ENCODE data around the gene SLC16A2.

Gene SLC16A2

DNA sequence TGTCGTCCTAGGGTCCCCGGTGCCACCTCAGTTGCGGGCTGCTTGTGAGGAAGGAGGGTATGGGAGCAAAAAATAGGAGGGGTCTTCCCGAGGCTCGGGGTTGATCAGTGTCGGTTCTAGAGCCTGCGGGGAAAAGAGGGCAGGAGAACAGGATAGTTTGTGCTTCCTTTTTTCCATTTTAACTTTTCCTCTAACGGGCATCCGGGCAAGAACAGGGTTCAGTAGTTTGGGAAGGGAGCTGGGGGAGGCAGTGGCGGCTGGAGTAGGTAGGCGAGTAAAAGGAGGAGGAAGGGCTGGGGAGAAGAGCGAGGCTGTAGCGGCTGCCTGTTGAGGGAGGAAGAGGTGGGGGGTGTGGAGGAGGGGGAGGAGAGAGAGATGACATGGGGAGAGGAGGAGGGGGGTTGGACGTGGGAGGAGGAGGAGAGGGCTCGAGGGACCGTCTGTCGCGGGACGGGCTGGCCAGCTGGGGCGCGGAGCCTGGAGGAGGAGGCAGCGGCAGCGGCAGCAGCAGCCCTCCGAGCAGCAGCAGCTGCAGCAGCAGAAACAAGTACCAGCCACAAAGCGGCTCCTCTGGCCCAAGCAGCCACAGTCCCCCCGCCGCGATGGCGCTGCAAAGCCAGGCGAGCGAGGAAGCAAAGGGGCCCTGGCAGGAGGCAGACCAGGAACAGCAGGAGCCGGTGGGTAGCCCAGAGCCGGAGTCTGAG is at the start of gene SLC16A2:
TSS of gene SLC16A2 (plus strand) at position 458 of the 704 bp plus-strand sequence. CDS start at position 603, 145 bp downstream.
- DNase-seq, result peak; percentile 82
- in situ Hi-C loops (cut with MboI; ENCODE audit: low pct_unique_long_range_greater_than_20kb, low sequenced_read_pairs), result no loop called here

- DNase-seq, result no peak
- in situ Hi-C loops (cut with MboI; ENCODE audit: low pct_unique_long_range_greater_than_20kb, low sequenced_read_pairs), result no loop called here
These were observed 49.0 kb upstream of the SLC16A2 start for GRCh38 chrX:74372272-74372671.

- in situ Hi-C loops (cut with MboI; ENCODE audit: low pct_unique_long_range_greater_than_20kb, low sequenced_read_pairs), result no loop called here
- DNase-seq, result no peak
These were observed 44.0 kb upstream of the SLC16A2 start for GRCh38 chrX:74377282-74377681.

DNA sequence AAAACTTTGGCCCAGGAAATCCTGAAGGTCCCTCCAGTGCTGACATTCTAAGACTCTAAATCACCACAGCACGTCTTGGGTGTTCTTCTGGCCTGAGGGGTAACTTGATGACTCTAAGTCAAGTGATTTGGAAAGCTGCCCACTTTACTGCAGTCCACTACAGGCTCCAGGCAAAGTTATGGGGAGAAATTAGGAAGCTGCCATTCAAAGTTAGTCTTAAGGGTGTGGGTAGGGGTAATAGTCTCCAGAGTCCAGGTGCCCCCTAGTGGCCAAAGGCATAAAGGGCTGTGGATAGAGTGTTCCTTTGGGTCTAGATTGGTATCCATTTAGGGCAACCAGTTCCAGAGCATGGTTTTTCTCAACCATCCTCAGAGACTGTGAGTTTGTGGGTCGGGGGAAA is 38.7 kb upstream of the SLC16A2 start:
- peak; percentile 86 for DNase-seq
- in situ Hi-C loops (cut with MboI; ENCODE audit: low pct_unique_long_range_greater_than_20kb, low sequenced_read_pairs), result no loop called here

DNA sequence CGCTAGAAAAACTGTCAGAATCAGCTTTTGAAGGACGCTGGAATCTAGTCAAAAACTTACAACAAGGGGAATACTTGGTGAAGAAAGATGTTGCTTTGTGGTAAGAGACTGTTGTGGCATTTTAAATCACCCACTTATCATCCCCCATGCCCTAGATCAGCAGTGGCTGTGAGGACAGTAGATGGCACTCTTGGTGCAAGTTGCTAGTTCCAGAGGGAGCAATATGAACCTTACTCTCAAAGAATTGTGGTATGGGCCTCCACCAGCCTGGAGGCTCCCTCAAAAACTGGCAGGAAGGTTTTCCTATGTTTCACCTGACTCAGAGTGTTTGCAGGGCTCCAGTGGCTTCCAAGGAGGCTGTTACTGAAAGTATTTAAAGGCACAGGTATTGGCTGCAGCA is 37.7 kb upstream of the SLC16A2 start:
- peak; percentile 55 for DNase-seq
- in situ Hi-C loops (cut with MboI; ENCODE audit: low pct_unique_long_range_greater_than_20kb, low sequenced_read_pairs), result no loop called here

- in situ Hi-C loops (cut with MboI; ENCODE audit: low pct_unique_long_range_greater_than_20kb, low sequenced_read_pairs), result no loop called here
- DNase-seq, result no peak
These were observed 32.1 kb upstream of the SLC16A2 start for GRCh38 chrX:74389016-74389722.

DNA sequence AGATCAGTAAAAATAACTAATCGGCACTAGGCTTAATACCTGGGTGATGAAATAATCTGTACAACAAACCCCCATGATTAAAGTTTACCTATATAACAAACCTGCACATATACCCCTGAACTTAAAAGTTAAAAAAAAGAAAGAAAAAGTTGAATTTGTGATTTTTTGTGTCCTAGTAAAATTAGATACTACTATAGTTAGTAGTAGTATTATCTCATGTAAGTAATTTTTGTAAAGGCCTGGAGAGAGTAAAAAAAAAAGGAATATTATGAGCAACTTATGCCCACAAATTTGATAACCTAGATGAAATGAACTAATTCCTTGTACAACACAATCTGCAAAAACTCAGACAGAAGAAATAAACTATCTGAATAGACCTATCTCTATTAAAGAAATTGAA is 25.7 kb upstream of the SLC16A2 start:
- in situ Hi-C loops (cut with MboI; ENCODE audit: low pct_unique_long_range_greater_than_20kb, low sequenced_read_pairs), result no loop called here
- no peak for DNase-seq

DNA sequence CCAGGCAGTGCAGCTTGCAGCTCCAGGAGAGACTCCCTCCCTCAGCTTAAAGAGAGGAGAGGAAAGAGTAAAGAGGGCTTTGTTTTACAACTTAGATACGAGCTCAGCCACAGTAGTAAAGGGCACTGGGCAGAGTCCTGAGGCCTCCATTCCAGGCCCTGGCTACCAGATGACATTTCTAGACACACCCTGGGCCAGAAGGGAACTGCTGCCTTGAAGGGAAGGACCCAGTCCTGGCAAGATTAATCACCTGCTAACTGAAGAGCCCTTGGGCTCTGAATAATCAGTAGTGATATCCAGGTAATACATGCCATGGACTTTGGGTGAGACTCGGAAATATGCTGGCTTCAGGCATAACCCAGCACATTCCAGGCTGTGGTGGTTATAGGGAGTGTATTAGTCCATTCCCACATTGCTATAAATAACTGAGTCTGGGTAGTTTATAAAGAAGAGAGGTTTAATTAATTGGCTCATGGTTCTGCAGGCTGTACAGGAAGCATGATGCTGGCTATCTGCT is 15.3 kb upstream of the SLC16A2 start:
- in situ Hi-C loops (cut with MboI; ENCODE audit: low pct_unique_long_range_greater_than_20kb, low sequenced_read_pairs), result no loop called here
- DNase-seq, result no peak

DNA sequence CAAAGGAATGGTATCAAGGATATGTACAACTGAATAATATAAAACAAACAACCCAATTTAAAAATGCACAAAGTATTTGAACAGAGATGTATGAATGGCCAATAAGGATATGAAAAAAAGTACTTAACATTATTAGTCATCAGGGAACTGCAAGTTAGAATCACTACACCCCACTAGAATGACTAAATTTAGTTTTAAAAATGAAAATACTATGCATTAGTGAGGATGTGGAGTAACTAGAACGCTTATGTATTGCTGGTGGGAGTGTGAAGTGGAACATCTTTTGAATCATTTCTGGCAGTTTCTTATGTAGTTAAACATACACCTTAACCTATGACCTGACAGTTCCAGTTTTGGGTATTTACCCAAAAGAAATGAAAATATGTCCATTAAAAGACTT is 13.0 kb upstream of the SLC16A2 start:
- DNase-seq, result no peak
- in situ Hi-C loops (cut with MboI; ENCODE audit: low pct_unique_long_range_greater_than_20kb, low sequenced_read_pairs), result no loop called here

- DNase-seq, result no peak
- in situ Hi-C loops (cut with MboI; ENCODE audit: low pct_unique_long_range_greater_than_20kb, low sequenced_read_pairs), result no loop called here
These were observed 1.5 kb upstream of the SLC16A2 start for GRCh38 chrX:74419864-74420195.

GRCh38 chrX:74420196-74421035 is 877 bp upstream of the SLC16A2 start:
- no peak for DNase-seq
- in situ Hi-C loops (cut with MboI; ENCODE audit: low pct_unique_long_range_greater_than_20kb, low sequenced_read_pairs), result no loop called here

DNA sequence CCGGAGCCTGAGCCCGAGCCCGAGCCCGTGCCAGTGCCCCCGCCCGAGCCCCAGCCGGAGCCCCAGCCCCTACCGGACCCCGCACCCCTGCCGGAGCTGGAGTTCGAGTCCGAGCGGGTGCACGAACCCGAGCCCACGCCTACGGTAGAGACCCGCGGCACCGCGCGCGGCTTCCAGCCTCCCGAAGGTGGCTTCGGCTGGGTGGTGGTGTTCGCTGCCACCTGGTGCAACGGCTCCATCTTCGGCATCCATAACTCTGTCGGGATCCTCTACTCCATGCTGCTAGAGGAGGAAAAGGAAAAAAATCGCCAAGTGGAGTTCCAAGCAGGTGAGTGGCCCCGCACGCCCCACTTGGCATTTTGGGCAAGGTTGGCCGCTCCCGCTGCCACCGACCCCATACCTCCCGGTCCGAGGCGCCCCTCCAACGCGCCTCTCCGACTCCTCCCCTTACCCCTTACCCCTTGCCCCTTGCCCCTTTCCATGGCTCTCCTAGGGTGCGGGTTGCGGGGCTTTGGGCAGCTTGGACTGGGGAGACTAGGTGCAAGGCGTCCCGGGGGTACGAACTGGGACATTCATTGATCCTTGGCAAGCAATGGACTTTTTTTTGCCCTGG is 553 bp downstream of the SLC16A2 start:
- in situ Hi-C loops (cut with MboI; ENCODE audit: low pct_unique_long_range_greater_than_20kb, low sequenced_read_pairs), result no loop called here
- no peak for DNase-seq

DNA sequence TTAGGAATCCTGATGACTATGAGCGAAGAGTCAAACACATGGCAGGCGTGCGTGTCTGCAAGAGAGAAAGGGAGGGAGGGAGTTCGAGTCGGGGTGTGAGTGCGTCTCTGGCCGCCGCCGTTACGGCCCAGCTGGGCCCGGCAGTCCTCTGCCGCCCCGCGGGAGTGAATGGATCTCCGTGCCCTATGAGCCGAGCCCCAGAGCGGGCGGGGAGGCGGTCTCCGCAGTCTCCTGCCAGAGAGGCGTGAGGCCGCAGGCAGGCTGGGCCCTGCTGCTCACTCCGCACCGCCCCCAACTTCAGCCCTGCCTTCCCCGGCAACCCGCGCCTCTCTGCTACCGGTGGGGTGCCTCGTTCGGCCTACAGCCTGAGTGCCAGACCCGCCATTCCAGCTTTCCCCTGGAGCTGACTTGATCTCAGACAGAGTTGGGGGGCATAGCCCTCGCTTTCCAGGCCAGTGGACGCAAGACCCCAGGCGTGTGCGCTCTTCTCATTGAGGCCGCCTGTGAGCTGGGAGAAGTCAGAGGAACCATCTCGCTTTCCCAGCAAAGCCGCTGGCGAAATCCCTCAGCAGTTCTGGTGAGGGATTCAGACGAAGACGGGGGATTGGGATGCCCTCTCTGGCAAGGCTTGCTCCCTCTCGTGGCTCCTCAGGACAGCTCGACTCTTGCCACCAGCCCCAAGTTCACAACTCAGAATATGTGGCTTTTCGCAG is 1.4 kb downstream of the SLC16A2 start:
- in situ Hi-C loops (cut with MboI; ENCODE audit: low pct_unique_long_range_greater_than_20kb, low sequenced_read_pairs), result no loop called here
- no peak for DNase-seq

GRCh38 chrX:74423289-74423998 is 2.2 kb downstream of the SLC16A2 start:
- DNase-seq, result no peak
- in situ Hi-C loops (cut with MboI; ENCODE audit: low pct_unique_long_range_greater_than_20kb, low sequenced_read_pairs), result no loop called here

GRCh38 chrX:74426071-74426470 is 4.8 kb downstream of the SLC16A2 start:
- no peak for DNase-seq
- in situ Hi-C loops (cut with MboI; ENCODE audit: low pct_unique_long_range_greater_than_20kb, low sequenced_read_pairs), result no loop called here

- DNase-seq, result no peak
- in situ Hi-C loops (cut with MboI; ENCODE audit: low pct_unique_long_range_greater_than_20kb, low sequenced_read_pairs), result no loop called here
These were observed 5.3 kb downstream of the SLC16A2 start for GRCh38 chrX:74426615-74427014.

DNA sequence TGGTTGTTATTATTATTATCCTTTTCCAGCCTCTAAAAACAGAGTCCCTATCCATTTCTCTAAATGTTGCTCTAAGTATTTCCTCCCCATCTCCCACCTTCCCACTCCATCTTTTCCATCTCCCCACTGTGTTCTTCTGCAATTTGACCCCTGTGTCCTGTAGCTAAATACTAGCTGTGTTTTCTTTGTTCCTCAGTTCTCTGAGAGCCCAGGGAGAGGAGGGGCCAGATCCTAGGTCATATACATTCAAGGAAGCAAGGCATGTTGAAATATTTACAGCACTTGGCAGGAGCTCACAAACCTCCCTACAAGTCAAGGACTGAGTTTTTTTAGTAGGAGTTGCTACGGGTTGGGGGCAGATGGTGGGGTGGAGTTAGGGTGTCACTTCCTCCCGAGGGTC is 10.5 kb downstream of the SLC16A2 start:
- in situ Hi-C loops (cut with MboI; ENCODE audit: low pct_unique_long_range_greater_than_20kb, low sequenced_read_pairs), result no loop called here

GRCh38 chrX:74434336-74434735 is 13.0 kb downstream of the SLC16A2 start:
- DNase-seq, result no peak
- in situ Hi-C loops (cut with MboI; ENCODE audit: low pct_unique_long_range_greater_than_20kb, low sequenced_read_pairs), result no loop called here

More for the DNA sequence above, 10.5 kb downstream of the SLC16A2 start:
- DNase-seq, result no peak

Data from KBM-7 (cell line).